GM19328 (cell line): ENCODE results near the gene KCTD1.

Experiments used
- ATAC-seq: cut with Tn5 transposase; IDR thresholded peaks from one replicate; pipeline ENCODE4 v1.9.1; 2021; ENCODE audit warnings: mild to moderate bottlenecking, moderate library complexity; ENCODE audit not compliant: unreplicated experiment

Gene KCTD1

DNA sequence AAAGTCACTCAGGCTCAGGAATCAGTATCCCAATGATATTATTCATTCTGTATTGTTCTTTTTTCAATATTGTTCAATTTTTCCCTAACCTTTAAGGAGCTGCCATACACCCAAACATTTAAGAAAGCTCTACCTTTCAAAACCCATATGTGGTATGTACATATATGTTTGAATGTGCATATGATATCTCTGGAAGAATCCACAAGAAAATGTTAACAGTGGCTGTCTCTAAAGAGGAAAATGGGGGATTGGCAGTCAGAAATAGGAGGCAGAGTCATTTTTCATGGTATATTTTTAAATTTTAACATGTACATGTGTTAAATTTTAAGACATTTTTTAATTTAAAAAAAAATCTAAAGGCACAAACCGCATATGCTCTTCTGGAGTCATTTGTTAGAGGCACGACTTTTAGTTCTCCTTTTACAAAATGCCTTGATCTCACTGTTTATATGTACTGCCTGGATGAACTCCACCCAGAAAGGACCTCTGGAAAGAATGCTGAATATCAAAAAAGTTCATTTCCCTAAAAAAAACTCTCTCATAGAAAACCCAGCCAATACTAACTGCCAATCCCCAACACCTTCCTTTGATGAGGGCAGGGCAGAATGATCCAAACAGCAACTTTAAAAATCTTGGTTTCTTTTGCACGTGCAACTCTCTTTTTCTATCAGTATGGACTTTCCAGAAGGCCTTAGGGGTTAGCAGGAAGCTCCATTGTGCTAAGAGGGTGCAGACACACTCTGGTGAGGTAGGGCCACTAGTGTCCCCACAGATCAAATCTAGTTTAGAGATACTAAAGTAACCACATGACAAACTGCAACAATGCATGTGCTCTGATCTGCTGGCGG lies 23.6 kb downstream of the KCTD1 start:
- ATAC-seq, result no peak

DNA sequence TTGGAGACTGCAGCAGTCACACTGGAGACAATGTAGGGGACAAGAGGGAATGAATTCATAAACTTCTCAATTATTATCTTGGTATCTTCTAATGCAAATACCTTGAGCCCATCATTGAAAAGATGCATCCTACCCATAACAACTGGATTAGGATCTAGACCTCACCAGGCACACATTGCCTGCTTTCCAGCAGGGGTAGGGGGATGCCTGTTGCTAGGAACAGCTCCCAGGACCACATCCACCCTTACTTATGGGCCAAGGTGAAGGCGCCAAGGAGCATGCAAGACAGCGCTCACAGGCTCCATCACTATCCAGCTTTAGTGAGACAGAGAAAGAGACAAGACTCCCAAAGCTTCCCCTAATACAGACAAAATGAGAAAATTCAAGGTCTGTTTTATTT lies 24.4 kb downstream of the KCTD1 start:
- no peak for ATAC-seq

DNA sequence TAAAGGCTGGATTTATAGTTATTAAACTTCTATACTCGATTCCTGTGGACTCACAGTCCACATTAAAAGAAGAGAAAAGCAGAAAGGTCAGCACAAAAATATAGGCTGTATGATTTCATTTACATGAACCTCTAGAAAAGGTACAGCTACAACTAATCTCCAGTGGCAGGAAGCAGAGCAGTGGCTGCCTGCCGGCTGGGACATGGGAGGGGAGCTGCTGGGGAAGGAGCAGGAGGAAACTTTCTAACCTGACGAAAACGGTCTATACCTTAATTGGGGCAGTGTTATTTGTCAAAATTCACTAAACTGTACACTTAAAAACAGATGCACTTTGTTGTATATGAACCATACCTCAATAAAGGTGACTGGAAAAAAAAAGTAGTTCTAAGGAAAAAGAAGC lies 26.7 kb downstream of the KCTD1 start:
- no peak for ATAC-seq

DNA sequence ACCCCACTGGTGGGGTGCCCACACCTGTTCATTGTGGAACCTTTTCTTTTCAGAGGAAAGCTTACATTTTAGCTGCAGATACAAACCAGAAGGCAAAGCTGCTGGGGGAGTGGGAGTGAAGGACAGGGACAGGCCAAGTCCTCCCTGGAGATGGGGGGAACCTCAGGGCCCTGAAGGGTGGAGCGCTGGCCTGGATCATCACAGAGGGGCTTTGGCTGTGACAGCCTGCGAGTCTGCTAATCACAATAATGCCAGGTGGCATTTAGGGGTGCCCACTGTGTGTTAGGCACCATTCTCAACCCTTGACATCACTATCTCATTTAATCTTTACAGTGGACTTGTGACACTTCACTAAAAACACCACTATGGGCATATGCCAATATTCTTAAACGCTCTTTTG lies 27.4 kb downstream of the KCTD1 start:
- ATAC-seq, result no peak

DNA sequence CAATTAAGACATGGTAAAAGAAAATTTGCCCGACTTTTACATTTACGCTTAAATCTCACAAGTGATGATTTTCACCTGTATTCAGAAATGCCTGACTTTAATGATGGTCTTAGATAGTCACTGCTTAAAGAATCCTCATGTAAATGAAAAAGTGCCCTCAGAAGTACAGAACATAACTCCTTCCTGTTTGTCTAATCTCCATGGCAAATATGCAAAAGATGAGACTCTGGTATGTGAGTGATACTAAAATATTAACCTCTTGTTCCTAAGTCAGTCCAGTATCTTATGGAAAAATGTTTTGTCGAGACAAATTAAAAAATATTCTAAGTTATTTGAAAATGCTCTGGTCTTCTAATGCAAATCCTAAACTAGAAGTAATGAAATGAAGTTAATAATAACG lies 29.2 kb downstream of the KCTD1 start:
- ATAC-seq, result no peak

DNA sequence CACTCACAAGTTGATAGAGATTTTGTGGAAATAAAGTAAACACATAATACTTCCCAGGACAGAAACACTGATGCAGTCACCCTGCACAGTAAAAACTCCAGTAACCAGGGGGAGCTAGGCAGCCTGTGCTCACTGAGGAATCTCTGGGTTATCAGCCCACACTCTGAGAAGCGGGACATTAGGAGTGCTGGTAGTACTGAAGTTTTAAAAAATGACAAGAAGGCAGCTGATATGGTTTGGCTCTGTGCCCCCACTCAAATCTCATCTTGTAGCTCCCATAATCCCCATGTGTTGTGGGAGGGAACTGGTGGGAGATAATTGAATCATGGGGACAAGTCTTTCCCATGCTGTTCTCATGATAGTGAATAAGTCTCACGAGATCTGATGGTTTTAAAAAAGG lies 31.4 kb downstream of the KCTD1 start:
- no peak for ATAC-seq

DNA sequence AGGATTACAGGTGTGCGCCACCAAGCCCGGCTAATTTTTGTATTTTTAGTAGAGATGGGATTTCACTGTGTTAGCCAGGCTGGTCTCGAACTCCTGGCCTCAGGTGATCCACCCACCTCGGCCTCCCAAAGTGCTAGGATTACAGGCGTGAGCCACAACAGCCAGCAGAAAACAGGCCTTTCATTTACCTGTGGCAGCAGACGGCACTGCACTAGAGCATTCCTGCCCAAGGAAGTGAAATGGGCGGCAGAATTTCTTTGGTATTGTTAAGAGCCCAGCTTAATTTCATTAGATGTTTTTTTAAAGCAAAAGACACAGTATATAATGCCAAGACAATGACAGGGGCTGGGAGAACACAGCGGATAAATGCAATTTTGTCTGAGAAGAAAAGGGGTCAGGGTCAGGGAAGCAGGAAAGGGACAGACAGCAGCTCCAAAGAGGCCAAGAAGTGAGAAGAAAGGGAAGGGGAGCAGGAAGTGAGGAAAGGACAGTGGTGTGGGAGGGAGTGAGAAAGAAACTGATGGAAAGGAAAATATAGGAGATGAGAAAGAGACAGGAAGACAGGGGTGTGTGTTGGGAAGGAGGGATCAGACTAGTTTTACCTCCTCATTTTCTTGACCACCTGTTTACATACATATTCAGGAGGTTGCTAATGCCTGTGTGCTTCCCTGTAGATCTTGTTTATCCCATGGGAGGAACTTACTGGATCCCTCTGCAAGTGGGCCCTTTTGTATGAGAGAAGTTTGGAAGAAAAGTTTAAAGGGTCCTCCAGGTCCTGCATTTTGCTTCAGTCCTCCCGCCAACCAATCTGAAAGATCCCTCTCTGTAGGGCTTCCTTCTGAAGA lies 32.5 kb downstream of the KCTD1 start:
- ATAC-seq, result no peak

DNA sequence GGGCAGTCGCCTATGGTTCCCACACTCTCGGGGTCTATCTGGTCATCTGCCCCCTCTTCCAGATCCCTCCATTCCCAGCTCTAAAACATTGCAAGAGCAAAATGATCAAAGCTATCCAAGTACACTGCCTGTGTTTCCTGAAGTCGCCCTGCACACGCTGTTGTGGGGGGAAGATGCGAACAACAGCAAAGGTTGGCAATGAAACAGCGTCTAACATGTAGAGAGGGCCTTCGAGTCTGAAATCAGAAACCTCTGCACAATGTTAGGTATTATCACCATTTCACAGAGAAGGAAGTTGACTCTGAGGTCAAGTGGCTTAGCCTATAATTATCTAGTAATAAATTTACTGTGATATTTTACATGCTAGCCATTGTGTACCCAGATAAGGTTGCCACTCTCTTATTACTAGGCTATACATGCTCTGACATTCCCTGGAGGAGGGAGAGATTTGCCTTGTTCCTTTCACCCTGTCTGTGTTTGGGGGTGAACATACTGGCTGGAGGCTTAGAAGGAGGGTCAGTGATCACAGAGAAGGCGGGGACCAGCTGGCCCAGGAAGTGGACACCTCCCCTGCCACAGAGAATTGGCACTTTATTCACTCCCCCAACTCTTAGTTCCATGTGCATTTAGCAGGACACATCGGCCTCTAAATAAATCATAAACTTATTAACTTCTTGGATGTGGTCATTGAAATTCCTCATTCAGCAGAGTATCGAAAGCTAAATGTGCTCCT lies 36.8 kb downstream of the KCTD1 start:
- ATAC-seq, result no peak

DNA sequence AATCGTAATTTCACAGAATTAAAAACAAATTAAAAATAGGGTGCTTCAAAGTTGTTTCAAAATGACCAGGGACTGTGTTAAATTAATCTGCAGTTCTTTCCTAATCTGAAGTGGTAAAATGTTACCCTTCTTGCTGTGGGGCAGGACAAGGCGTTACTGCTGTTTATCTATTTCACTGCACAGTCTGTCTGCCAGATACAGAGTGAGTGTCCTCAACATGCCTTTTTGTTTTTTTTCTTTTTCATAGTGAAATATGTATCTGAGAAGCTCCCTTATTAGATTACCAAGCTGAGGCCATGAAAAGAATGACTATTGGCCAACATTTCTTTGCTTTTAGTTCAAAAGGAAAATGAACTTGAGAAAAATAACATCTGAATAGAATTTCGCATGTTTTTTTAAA lies 38.0 kb downstream of the KCTD1 start:
- ATAC-seq, result no peak

DNA sequence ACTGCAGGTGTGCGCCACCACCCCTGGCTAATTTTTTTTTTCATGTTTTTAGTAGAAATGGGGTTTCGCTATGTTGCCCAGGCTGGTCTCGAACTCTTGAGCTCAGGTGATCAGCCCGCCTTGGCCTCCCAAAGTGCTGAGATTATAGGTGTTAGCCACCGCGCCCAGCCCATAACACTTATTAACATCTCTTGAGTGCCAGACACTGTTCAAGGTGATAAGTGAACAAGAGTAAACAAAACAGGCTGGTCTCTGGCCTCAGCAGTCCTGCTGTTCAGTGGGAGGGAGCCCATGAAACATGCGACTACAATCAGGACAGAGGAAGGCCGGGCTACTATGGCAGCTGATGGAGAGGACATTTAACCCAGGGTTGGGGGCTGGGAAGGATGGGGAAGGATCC lies 42.3 kb downstream of the KCTD1 start:
- ATAC-seq, result no peak

DNA sequence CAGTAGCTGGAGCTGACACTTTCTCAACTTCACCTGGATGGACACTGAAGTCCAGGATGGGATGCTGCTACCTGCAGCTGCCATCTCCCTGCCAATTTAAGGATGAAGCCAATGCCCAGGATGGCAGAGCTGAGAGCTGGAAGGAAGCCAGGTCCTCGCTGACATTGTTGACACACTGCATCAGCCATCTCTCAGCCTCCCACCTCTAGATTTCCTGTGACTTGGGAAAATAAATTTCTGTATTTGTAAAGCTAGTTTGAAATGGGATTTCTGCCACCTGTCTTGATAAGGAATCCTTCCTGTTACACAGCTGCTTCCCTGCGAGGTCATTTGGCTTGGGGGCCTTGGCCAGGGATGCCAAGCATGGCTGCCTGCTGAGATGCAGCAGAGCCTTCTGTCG lies 43.5 kb downstream of the KCTD1 start:
- no peak for ATAC-seq

DNA sequence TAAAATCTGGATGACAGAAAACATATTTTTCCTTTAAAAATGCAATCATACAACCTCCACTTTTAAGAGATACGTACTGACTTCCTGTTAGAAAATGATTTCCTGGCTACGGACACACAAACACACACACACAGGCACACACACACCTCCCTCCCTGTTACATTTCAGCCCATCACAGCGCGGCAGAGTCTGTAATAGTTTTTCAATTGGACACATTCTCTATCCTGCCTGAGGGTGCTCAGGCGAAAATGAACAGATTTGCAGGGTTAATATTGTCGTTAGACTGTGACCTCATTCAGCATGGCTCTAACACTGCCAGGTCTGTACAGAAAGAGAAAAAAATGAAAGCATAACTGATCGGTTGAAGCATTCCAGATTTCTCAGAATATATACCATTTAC lies 45.0 kb downstream of the KCTD1 start:
- ATAC-seq, result no peak

DNA sequence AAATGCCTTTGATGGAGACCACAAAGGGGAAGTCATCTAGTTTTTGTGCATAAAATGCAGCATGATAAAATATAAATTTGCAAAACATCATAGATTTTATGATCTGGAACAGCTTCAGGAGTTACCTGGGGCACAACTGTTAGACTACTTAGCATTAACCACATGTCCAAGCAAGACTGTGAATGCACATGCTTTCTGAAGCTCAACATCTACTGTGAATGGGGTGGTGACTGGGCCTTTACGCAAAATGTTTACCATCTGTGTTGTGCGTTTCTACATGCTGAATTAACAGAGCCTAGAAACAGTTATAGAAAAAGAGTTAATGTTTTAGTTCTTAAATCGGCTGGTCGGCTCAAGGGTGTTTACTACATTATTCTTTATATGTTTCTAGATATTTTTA lies 45.5 kb downstream of the KCTD1 start:
- ATAC-seq, result no peak

DNA sequence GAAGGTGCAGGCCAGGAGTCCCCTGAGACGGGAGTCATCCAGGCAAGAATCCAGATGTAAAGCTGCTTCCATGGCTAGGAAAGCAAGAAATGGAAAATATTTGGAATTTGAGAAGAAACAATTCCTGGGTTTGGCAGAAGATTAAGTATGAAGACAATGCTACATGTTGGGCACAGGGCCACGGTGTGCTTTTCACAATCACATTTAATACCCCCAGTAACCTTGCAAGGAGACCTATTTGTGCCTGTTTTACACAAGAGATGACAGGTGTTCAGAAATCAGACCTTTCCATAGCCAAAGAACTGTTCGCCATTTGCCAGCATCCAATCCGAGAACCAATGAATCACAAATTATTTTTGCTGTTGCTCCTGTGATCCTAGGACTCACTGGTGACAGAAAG lies 50.5 kb downstream of the KCTD1 start:
- ATAC-seq, result no peak

DNA sequence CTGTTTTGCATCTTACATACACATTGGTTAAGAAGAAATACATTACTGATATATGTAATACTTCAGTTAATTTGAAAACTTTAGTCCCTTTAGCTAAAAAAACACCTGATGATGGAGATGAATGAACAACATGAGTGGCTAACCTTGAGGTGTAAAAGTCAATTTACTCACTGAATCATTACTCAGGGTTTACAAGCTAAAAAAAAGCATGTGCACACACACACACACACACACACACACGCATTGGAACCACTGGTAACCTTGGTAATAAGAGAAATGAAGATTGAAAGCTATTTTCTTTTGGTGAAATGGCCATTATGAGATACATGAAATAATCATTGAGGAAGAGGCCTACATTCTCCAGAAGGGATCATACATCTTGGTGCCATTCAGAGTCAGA lies 51.8 kb downstream of the KCTD1 start:
- ATAC-seq, result no peak

DNA sequence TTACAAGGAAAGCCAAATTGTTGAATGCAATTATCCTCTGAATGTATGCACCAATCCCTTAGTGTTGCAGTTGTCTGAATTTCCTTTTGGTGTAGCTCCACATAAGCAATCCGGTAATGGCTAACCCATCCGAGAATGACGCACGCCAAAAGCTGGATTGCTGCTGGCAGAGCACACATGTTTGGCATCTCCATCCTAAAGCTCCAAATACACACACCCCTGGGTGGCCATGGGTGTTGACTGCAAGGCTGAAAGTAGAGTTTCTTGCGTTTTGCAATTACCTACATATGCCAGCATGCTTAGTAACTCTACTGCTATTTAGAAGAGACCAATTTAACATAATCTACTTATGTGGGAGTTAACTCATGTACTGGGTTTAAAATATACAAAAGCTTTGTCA lies 53.1 kb downstream of the KCTD1 start:
- no peak for ATAC-seq

DNA sequence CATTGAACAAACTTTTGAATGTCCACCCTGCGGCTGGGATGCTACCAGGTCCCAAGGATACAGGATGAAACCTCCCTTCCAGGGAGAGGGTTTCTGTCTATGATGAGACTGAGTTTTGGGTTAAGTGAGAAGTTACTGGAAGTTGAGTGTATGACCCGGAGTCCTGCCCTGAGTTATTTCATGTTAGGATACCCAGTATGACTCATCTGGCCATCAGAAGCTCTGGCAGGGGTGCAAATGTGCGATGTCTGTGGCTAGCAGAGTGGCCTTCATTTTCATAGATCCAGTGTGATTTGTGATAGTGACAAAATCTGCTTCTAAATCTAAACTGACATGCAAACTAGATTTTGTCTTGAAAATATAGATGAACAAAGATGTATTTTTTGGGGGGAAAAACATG lies 55.3 kb downstream of the KCTD1 start:
- ATAC-seq, result no peak

DNA sequence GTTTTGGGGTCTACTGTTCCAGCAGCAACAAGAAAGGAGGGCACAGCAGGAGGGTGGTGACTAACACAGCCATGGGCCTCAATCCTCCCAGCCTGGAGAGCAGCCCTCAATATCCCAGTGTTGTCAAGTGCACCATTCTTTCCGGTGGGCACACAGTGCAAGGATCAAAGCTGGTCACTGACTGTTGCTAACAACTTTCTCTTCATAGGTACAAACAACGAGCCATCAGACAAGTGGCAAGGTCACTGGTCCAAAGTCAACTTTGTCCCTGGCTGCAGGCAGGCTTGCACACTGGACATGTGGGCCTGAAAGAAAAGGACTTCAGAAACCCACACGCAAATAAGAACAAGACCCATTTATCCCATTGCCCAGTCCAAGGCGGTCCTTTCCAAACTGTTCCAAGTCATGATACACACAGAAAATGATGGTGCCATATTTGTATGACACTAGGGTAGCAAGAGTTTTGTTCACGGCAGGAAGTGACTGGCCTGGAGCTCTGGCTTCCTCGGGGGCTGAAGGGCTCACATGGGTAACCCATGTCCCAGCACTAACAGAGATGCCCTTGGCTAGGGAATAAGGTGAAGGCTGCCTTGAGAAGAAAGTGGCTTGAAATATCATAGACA lies 57.0 kb downstream of the KCTD1 start:
- no peak for ATAC-seq

DNA sequence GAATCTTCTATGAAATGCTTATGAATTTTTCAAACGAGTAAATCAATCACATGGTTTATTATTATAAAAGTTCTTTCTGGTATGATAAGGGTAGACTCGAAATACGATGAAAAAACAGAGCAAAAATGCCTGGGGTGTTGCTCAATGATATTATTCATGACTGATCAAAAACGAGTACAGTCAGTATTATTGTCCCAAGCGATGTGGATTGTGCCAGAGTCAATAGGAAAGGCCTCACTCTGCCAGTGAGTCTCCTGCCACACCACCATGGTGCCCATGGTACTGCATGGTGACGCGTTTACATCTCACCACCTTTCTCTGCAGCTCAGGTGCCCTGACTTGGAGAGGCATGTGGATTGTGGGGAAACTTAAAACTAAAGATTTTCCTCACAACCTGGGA lies 58.5 kb downstream of the KCTD1 start:
- ATAC-seq, result no peak

DNA sequence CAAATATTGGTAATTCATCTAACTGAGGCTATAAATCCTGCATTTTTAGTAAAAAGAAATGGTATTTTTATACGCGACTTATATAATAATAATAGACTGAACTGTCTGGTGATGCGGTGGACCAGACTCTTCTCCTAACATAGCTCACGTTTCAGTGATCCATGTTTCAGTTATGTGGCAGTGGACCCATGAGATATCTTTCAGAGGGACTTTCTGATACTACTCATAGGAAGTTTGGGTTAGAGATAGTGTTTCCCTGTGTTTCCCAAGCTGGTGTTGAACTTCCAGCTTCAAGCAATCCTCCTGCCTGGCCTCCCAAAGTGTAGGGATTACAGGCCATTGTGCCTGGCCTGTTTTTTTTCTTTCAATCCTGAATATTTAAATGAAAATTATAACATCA lies 59.2 kb downstream of the KCTD1 start:
- no peak for ATAC-seq

DNA sequence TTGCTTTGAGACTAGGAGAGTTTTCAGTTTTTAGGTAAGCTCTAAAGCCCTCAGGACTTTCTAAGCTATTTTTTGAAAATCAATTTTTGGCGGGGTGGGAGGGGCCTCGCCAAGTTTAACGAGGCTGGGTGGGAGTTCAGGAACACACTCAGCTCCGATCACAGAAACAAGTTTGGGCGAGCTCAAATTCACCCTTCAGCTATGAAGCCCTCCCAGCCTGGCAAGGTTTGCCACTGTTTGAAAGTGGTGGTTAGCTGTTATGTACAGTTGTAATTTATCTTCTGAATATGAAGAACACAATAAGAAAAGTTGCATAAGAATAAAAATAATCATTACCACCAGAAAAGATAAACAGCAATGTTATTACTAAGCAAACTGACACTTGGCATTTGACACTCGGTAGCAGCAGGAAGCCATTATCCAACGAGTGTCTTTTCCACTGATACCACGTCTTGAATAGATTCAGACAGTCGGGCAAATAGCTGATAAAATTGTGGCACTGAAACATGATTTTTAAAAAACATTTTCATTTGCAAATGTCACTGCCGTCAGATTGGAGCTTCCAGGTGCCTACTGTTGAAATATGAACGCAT lies 59.8 kb downstream of the KCTD1 start:
- ATAC-seq, result no peak
